Activated CD4-positive, alpha-beta T cell treated with anti-CD3 and anti-CD28 coated beads, Interleukin-2, amount 50 U/mL, for 4 hours (primary cell): ENCODE measurements around the gene GJA4.

Source experiments
- DNase-seq, 2 experiments: peaks; one replicate each; pipeline ENCODE4 v3.0.0-alpha.2; 2020

GJA4 gene

DNA sequence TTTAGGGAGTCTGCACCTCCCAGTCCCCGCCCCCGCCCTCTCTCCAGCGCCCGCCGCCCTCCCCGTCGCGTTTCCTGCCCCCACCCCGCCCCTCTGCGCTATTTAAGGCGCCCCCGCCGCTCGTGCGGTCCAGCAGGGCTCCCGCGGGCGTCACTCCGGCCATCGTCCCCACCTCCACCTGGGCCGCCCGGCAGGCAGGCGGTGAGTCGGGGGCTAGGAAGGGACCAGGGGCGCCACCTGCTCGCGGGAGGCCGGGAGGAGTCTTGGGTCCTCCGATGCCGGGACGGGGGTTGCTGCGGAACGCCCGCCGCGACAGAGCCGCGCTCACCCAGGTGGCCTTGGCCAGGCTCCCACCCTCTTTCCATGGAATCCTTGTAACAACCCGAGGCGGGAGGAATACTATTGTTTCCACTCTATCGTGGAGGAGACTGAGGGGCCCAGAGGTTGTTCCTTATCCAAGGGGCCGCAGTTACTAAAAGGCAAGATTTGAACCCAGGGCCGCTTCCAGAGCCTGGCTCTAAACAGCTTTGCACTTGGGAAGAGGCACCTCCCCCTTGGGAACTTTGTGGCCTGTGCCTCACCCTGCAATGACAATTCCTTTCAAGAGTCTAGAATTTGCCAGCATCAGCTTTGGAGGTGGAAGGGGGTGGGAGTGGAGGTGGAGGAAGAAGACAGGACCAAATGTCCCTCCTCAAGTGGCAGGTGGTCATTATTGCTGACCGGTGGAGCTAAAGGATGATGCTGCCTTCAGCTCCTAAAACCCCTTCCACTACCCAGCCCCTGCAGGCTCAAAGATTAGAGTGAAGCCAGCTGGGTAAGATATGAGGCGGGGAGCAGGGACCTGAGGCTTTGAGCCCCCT lies at the start of gene GJA4:
Gene GJA4 (plus strand): TSS at position 132 of the 860 bp plus-strand sequence. CDS start 1,215 bp downstream, outside the sequence.
- no peak for DNase-seq

GRCh38 chr1:34743775-34744174 lies 49.0 kb upstream of the GJA4 start:
- DNase-seq = no peak

- no peak for DNase-seq
Observed at GRCh38 chr1:34744851-34745250, 47.9 kb upstream of the GJA4 start.

- DNase-seq = no peak
Observed at GRCh38 chr1:34745666-34746065, 47.1 kb upstream of the GJA4 start.

DNA sequence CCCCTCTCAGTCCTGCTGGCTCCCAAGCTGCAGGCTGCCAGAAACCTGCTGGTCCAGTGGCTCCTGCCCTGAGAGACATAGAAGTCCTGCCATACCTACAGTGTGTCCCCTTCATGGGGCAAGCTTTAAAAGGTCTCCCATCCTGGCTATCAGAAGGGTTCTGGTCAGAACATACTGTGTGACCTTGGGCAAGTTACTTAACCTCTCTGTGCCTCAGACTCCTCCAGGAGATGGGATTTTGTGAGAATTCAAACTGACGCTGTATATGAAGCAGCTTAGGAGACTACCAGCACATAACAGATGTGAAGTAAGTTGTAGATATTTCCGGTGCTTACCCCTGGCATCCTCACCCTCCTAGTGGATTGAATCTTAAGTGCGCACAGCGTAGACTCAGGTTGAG lies 46.7 kb upstream of the GJA4 start:
- DNase-seq = no peak

DNA sequence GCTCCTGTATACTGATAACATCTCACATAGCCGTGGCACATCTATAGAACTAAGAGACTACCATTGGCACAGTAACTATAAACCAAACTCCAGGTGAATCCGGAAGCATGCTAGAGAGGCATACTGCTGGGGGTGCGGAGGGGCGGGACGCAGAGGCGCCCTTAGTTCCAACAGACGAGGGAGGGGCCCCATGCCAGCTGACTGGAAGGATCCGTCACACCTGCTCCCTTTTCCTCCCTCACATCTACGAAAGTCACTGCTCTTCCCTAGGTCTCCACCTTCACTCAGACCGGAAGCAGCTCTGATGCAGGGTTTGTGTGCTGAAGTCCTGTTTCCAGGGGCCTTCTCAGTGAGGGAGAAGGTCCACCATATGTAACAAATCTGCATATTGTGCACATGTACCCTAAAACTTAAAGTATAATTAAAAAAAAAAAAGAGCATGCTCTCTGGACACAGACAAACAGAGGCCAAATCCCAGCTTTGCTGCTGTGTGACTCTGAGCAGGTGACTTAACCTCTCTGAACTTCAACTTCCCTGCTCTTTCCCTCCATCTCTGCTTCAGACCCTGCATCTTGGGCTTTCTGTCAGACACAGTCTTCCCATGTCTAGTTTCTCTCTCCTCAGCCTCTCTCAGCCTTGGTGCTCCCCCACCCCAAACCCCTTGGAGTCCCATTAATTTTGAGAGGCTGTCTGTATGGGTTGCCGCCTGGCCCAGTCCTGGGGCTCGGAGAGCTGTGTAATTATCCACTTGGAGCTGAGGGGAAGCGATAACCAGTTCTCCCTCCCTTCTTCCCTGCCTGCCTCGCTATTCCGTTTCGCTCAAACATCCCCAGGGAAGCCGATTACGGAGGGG lies 45.8 kb upstream of the GJA4 start:
- DNase-seq = no peak

- DNase-seq = no peak
Observed at GRCh38 chr1:34747638-34747941, 45.2 kb upstream of the GJA4 start.

GRCh38 chr1:34749992-34750391 lies 42.8 kb upstream of the GJA4 start:
- DNase-seq = no peak

DNA sequence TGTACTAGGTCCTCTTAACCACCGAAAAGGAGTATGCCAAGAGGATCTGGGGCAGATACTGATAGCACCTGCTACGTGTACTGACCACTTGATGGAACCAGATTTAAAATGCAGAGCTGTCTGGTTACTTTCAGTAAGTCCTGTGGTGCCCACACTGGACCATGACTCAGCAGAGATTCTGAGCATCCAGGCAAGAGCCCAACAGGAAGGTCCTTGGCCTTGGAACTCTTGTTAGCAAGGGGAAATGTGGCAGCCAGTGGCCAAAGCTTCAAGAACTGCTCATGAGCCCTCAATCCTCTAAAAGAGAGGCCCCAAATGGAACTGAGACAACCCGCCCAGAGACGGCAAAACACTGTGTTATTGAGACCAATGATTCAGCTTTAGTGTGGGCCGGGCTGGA lies 42.2 kb upstream of the GJA4 start:
- no peak for DNase-seq

DNA sequence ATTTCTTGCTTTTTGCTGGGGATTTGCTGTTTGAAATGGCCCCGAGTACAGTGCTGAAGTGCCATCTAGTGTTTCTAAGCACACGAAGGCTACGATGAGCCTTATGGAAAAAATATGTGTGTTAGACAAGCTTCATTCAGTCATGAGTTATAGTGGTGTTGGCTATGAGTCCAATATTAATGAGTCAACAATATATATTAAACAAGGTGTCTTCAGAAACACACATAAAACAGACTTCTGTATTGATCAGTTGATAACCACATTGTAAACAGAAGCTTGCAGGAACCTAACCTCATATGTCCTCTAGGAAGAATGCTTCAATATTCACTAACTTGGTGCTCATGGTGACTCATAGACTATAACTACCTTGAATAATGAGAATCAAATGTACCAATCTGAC lies 39.6 kb upstream of the GJA4 start:
- DNase-seq = no peak

GRCh38 chr1:34754964-34755637 lies 37.7 kb upstream of the GJA4 start, which contains the start of gene GJB5:
GJB5 (plus strand) TSS chr1:34755047; CDS start chr1:34757331, 2,284 bp downstream.
- no peak for DNase-seq

- DNase-seq = no peak
Observed at GRCh38 chr1:34755961-34756360, 36.8 kb upstream of the GJA4 start.

GRCh38 chr1:34757386-34757785 lies 35.4 kb upstream of the GJA4 start:
- no peak for DNase-seq

- DNase-seq = no peak
Observed at GRCh38 chr1:34758751-34759150, 34.0 kb upstream of the GJA4 start.

DNA sequence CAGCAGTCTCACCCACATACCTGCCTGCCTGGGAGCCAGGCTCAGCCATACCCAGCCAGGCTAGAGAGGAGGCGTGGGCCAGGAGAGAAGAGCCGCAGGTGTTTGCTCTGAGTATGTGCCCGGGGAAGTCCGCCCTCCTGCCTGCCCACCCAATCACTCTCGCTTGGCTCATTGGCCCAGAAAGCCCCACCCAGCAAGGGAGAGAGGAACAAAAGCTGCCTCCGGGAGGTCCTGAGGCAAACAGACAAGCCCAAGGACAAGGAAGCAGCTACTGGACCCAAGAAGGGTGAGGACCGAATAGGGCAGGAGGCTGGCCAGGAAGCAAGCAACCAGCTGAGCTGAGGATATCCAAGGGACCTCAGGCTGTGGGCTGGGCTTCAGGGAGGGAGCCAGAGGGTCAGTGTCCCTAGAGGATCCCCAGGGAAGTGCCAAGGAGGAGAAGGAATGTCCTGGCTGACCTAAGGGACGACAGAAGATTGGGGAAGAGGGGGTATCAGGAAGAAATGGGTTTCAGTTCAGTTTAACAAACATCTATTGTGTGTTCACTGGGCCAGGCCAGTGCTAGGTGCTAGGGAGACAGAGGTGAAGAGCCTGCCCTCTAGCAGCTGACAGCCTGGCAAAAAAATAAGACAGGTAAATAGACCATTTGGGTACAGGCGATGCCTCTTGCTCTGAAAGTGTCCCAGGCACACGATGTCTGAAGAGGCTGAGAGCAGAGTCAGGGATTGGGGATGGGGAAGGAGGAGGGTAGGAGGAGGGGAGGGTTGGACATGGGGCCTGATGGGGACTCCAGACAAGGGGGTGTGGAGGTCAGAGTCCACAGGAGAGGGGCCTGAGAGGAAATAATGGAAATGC lies 33.1 kb upstream of the GJA4 start, which contains the start of gene GJB4:
Gene GJB4 (plus strand): TSS at position 238 of the 855 bp plus-strand sequence. CDS start 1,515 bp downstream, outside the sequence.
- DNase-seq = no peak

GRCh38 chr1:34761176-34761761 lies 31.5 kb upstream of the GJA4 start:
- DNase-seq = no peak

- DNase-seq = no peak
Observed at GRCh38 chr1:34761776-34762307, 31.0 kb upstream of the GJA4 start.

DNA sequence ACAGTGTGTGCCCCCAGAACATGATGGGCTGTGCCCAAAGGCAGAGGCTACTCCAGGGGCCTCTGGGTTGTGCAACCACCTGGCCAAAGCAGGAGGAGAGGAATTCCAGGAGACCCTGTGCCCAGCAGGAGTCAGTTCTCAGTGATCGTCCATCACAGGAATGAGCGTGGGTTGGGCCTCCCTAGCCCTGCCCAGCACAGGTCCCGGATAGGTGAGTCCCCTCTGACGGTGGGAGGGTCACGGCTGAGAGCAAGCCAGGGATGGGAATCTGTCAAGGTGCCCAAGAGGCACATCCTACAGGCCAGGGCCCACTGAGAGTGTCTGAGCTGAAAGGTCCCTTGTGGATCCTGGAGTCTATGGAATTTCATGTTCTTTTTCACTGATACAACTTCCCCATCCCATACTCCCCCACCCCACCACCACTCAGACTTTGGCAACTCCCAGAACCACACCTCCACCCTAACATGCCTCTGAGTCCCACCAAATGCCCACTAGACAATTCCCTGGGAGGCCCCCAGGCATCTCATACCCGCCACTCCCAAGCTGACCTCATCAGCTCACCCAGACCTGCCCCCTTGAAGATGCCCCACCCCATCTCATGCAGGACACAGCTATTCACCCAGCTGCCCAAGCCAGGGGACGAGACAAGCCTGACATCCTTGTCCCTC lies 30.2 kb upstream of the GJA4 start:
- DNase-seq = no peak

GRCh38 chr1:34763142-34763781 lies 29.5 kb upstream of the GJA4 start:
- DNase-seq = no peak

DNA sequence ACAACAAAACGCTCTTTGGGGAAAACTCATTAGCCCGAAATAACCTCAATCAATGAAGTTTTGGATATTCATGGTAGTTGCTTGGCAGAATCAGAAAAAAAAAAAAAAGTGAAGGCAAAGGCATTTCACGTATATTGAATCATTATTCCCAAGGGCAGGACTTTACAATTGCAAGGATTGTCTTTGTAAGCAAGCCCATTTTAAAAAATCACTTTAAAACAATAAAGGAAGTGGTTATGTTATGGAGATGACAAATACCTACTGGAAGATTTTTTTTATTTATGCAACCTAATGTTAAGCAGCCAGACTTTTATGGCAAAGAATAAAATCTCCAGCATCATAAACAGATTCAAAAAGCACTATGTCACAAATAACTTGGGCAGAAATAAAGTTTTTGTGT lies 23.9 kb upstream of the GJA4 start:
- no peak for DNase-seq
